ENCODE data around the gene METTL4. TPM values are rescaled to one million over a fixed set of nuclear protein-coding genes. Genes with fewer than 3 reads are reported as not detected.
A peak's percentile ranks its signal among the peaks of the same experiment; 100 is the strongest.

The METTL4 gene
- total and polyA plus RNA-seq, 7 experiments from 2014 or later: 12.0 to 32.5 (median 18.7) TPM

DNA sequence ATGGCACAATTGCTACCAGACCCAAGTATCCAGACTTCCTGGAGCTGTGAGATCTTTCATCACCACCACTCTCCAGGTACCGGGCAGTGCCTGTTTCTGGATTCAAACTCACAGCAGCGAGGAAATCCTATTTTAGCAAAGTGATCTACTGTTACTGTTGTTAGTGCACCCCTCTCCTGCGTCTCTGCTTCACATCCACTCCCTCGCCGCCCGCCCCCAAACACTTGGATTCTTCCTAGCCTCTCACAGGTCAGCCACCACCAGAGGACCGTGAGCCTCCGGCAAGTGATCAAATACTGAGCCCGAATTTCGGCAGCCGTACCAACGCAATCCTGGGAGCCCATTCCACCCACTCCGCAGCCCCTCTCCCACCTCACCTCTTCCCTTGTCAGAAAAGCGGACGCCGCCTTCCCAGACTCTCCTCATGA, 519 bp downstream of the METTL4 start:
- Mint-ChIP-seq H3K9me3 (no peaks in the 10 kb centered on the region), H3K4me3 (peak overlapping the region; percentile 96 to 100 (median 99)), H3K27ac (peak overlapping the region; percentile 98 to 100 (median 100)), H3K27me3 (no peaks in the 10 kb centered on the region), H3K4me1 (peaks cover 38 to 63% (median 57%) of the 10 kb centered on the region in 7 donors), H3K36me3 (peaks cover 5 to 19% (median 10%) of the 10 kb centered on the region in 5 donors)
- Histone ChIP-seq H3K4me3 (ENCODE audit: low read length) (peak overlapping the region; percentile 88), H3K9me3 (ENCODE audit: control insufficient read depth in 2 of 3, low read length in 3 of 3) (no peaks in the 10 kb centered on the region), H3K4me1 (ENCODE audit: control insufficient read depth in 2 of 2, insufficient read depth in 2 of 2, low read length in 2 of 2) (peaks cover 10 to 13% of the 10 kb centered on the region in 2 donors), H3K36me3 (ENCODE audit: control insufficient read depth in 2 of 3, insufficient read depth in 3 of 3, low read length in 3 of 3) (peaks cover 0 to 12% (median 0%) of the 10 kb centered on the region in 3 experiments), H3K27ac (ENCODE audit: low read depth, low read length) (peak overlapping the region; percentile 97), H3K27me3 (ENCODE audit: control insufficient read depth in 2 of 2, insufficient read depth in 2 of 2, low read length in 2 of 2) (no peaks in the 10 kb centered on the region)
- DNase-seq (peak in 3 of 9 donors; percentile 45 to 67 (median 58)), ATAC-seq (peak; percentile 77)
- intact Hi-C loops (cut with micrococcal nuclease): loop anchor here (1.0 to 10.0 kb wide), 13 partner anchors 10 to 1856 kb away; partner anchors contain the start of genes MYL12A (in 2 of the 2), SMCHD1 (in 2 of the 2), ENOSF1 (in 1 of the 2) and MYL12B (in 1 of the 2)
- POLR2A ChIA-PET: interaction anchor here (0.7 to 10.9 kb wide), 20 partner anchors 9 to 312 kb away, joined by 3 to 142 read pairs (median 4); partner anchors contain the start of gene SMCHD1
- CTCF ChIA-PET: interaction anchor here (0.8 to 1.8 kb wide), 9 partner anchors 15 to 92 kb away, joined by 3 to 4 read pairs (median 3); partner anchors contain the start of gene SMCHD1

DNA sequence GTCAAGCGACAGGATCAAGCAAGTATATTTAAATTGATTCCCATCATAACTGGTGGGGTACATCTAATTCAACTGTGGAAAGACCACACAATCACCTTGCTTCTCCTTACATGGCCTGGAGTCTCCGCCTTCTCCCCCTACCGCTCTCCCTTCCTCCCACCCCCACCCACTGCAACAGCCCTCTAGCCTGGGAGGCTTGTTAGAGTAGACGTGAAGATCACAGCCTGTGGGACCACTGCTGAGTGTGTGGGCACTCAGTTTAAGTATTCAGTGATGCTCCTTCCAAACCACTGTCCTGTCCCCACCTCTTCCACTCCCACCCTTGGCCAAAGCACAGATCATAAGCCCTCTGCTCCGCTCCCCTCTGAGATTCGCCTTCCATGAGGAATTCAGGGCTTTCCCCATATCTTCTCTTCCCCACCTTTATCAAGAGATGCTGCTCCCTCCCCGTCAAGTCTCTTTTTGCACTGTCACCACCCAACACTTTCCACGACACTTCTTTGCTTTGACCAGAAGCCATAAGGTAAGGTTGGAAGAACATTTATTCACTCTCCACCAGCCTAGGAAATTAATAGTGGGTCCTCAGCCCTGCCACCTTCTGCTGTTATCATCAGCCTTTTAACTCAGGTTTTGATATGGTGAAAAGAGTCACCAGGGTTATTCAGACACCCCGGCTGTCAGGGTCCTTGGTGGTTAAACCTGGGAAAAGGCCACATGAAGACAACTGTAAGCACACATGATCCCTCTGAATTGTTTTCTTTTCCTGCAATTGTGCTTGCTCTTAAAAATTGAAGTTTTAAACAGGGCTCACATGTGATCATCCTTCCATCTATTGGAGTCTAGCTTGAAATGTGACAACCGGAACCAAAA, 1.7 kb downstream of the METTL4 start:
- POLR2A ChIA-PET: interaction anchor here (0.7 to 10.9 kb wide), 8 partner anchors 21 to 92 kb away, joined by 3 to 142 read pairs (median 24); partner anchors contain the start of gene SMCHD1
- no peak for DNase-seq
- Mint-ChIP-seq H3K27me3 (no peaks in the 10 kb centered on the region), H3K9me3 (no peaks in the 10 kb centered on the region), H3K36me3 (peaks cover 10 to 23% (median 19%) of the 10 kb centered on the region in 5 donors), H3K4me3 (peak overlapping the region; percentile 62 to 100 (median 98)), H3K27ac (peak overlapping the region; percentile 17 to 99 (median 79)), H3K4me1 (peaks cover 43 to 73% (median 65%) of the 10 kb centered on the region in 7 donors)
- no peak for ATAC-seq
- Histone ChIP-seq H3K27me3 (ENCODE audit: control insufficient read depth in 2 of 2, insufficient read depth in 2 of 2, low read length in 2 of 2) (no peaks in the 10 kb centered on the region), H3K4me3 (ENCODE audit: low read length) (peak overlapping the region; percentile 17), H3K4me1 (ENCODE audit: control insufficient read depth in 2 of 2, insufficient read depth in 2 of 2, low read length in 2 of 2) (peaks cover 10 to 13% of the 10 kb centered on the region in 2 donors), H3K27ac (ENCODE audit: low read depth, low read length) (no peak overlapping the region), H3K9me3 (ENCODE audit: control insufficient read depth in 2 of 3, low read length in 3 of 3) (no peaks in the 10 kb centered on the region), H3K36me3 (ENCODE audit: control insufficient read depth in 2 of 3, insufficient read depth in 3 of 3, low read length in 3 of 3) (peaks cover 0 to 17% (median 0%) of the 10 kb centered on the region in 3 experiments)
- CTCF ChIA-PET: no interaction called here
- intact Hi-C loops (cut with micrococcal nuclease): loop anchor here (5.0 to 10.0 kb wide), 6 partner anchors 385 to 1855 kb away; partner anchors contain the start of genes ENOSF1 (in 1 of the 2), MYL12A (in 1 of the 2), MYL12B (in 1 of the 2) and TGIF1 (in 1 of the 2)

DNA sequence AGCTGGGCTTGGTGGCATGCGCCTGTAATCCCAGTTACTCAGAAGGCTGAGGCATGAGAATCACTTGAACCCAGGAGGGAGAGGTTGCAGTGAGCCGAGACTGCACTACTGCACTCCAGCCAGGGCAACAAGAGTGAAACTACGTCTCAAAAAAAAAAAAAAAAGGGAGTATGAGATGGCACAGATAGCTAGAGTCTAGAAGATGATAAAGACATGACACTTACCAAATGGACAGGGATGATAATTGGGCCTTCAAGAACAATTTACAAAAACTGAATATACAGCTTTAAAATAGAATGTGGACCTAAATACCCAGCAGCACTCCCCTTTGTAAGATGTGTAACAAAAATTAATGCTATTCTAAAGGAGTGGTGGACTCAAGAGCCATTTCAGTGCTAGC, 2.7 kb downstream of the METTL4 start:
- Mint-ChIP-seq H3K36me3 (peaks cover 10 to 23% (median 20%) of the 10 kb centered on the region in 5 donors), H3K9me3 (no peaks in the 10 kb centered on the region), H3K27me3 (no peaks in the 10 kb centered on the region), H3K4me1 (peaks cover 41 to 75% (median 65%) of the 10 kb centered on the region in 7 donors), H3K27ac (peak overlapping the region in 8 of 9 donors; percentile 17 to 99 (median 58)), H3K4me3 (peak overlapping the region; percentile 46 to 100 (median 98))
- Histone ChIP-seq H3K4me3 (ENCODE audit: low read length) (no peak overlapping the region), H3K9me3 (ENCODE audit: control insufficient read depth in 2 of 3, low read length in 3 of 3) (no peaks in the 10 kb centered on the region), H3K27ac (ENCODE audit: low read depth, low read length) (no peak overlapping the region), H3K27me3 (ENCODE audit: control insufficient read depth in 2 of 2, insufficient read depth in 2 of 2, low read length in 2 of 2) (no peaks in the 10 kb centered on the region), H3K36me3 (ENCODE audit: control insufficient read depth in 2 of 3, insufficient read depth in 3 of 3, low read length in 3 of 3) (peaks cover 0 to 21% (median 0%) of the 10 kb centered on the region in 3 experiments), H3K4me1 (ENCODE audit: control insufficient read depth in 2 of 2, insufficient read depth in 2 of 2, low read length in 2 of 2) (peaks cover 10 to 13% of the 10 kb centered on the region in 2 donors)
- no peak for DNase-seq
- ChIA-PET CTCF (no interaction called here), POLR2A (interaction anchor here (0.6 to 1.4 kb wide), 6 partner anchors 20 to 139 kb away, joined by 3 to 8 read pairs (median 4); partner anchors contain the start of gene SMCHD1)
- ATAC-seq: no peak
- intact Hi-C loops (cut with micrococcal nuclease): no loop called here

- no peak for DNase-seq
- H3K9me3 Mint-ChIP-seq: no peaks in the 10 kb centered on the region
- no peaks in the 10 kb centered on the region for H3K9me3 ChIP-seq (ENCODE audit: control insufficient read depth in 2 of 3, low read length in 3 of 3)
- peaks cover 41 to 74% (median 65%) of the 10 kb centered on the region in 7 donors for H3K4me1 Mint-ChIP-seq
- H3K27me3 ChIP-seq (ENCODE audit: control insufficient read depth in 2 of 2, insufficient read depth in 2 of 2, low read length in 2 of 2): no peaks in the 10 kb centered on the region
- ChIA-PET POLR2A (interaction anchor here (0.6 to 1.4 kb wide), 6 partner anchors 21 to 139 kb away, joined by 3 to 8 read pairs (median 4); partner anchors contain the start of gene SMCHD1), CTCF (interaction anchor here (1.4 kb wide), 1 partner anchor 38 kb away, joined by 5 read pairs; no protein-coding TSS in a partner anchor)
- H3K36me3 ChIP-seq (ENCODE audit: control insufficient read depth in 2 of 3, insufficient read depth in 3 of 3, low read length in 3 of 3): peaks cover 0 to 21% (median 0%) of the 10 kb centered on the region in 3 experiments
- H3K4me3 Mint-ChIP-seq: peak overlapping the region in 7 of 10 donors; percentile 4 to 100 (median 33)
- peaks cover 10 to 13% of the 10 kb centered on the region in 2 donors for H3K4me1 ChIP-seq (ENCODE audit: control insufficient read depth in 2 of 2, insufficient read depth in 2 of 2, low read length in 2 of 2)
- no peak overlapping the region for H3K4me3 ChIP-seq (ENCODE audit: low read length)
- no peak overlapping the region for H3K27ac ChIP-seq (ENCODE audit: low read depth, low read length)
- peaks cover 10 to 24% (median 23%) of the 10 kb centered on the region in 5 donors for H3K36me3 Mint-ChIP-seq
- H3K27me3 Mint-ChIP-seq: no peaks in the 10 kb centered on the region
- peak overlapping the region in 4 of 9 donors; percentile 13 to 99 (median 35) for H3K27ac Mint-ChIP-seq
- intact Hi-C loops (cut with micrococcal nuclease): no loop called here
- ATAC-seq: no peak
Measured at GRCh38 chr18:2568129-2568528, 3.2 kb downstream of the METTL4 start.

- ATAC-seq (no peak), DNase-seq (no peak)
- Histone ChIP-seq H3K9me3 (ENCODE audit: control insufficient read depth in 2 of 3, low read length in 3 of 3) (no peaks in the 10 kb centered on the region), H3K4me3 (ENCODE audit: low read length) (no peak overlapping the region), H3K36me3 (ENCODE audit: control insufficient read depth in 2 of 3, insufficient read depth in 3 of 3, low read length in 3 of 3) (peaks cover 0 to 22% (median 9%) of the 10 kb centered on the region in 3 experiments), H3K4me1 (ENCODE audit: control insufficient read depth in 2 of 2, insufficient read depth in 2 of 2, low read length in 2 of 2) (peaks cover 1 to 3% of the 10 kb centered on the region in 2 donors), H3K27ac (ENCODE audit: low read depth, low read length) (no peak overlapping the region), H3K27me3 (ENCODE audit: control insufficient read depth in 2 of 2, insufficient read depth in 2 of 2, low read length in 2 of 2) (no peaks in the 10 kb centered on the region)
- CTCF ChIA-PET: no interaction called here
- Mint-ChIP-seq H3K9me3 (no peaks in the 10 kb centered on the region), H3K4me1 (peaks cover 23 to 44% (median 34%) of the 10 kb centered on the region in 7 donors), H3K36me3 (peaks cover 4 to 43% (median 26%) of the 10 kb centered on the region in 5 donors), H3K4me3 (no peak overlapping the region), H3K27ac (peak overlapping the region in 1 of 9 donors; percentile 62), H3K27me3 (no peaks in the 10 kb centered on the region)
- intact Hi-C loops (cut with micrococcal nuclease): no loop called here
- POLR2A ChIA-PET: interaction anchor here (1.2 kb wide), 1 partner anchor 72 kb away, joined by 5 read pairs; no protein-coding TSS in a partner anchor
Measured at GRCh38 chr18:2564373-2564772, 6.9 kb downstream of the METTL4 start.

DNA sequence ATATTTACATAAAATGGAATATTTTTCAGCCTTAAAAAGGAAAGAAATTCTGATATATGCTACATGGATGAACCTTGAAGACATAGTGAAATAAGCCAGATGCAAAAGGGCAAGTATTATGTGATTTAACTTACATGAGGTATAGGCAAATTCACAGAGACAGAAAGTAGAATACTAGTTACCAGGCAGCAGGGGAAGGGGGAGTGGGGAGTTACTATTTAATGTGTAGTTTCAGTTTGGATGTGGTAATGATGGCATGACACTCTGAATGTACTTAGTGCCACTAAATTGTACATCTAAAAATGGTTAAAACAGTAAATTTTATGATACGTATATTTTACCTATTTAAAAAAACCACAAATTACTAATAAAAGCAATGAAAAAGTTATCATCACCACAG, 12.1 kb downstream of the METTL4 start:
- H3K27me3 ChIP-seq (ENCODE audit: control insufficient read depth in 2 of 2, insufficient read depth in 2 of 2, low read length in 2 of 2): no peaks in the 10 kb centered on the region
- peaks cover 5 to 38% (median 15%) of the 10 kb centered on the region in 5 donors for H3K36me3 Mint-ChIP-seq
- H3K4me1 Mint-ChIP-seq: peaks cover 3 to 32% (median 25%) of the 10 kb centered on the region in 7 donors
- H3K4me3 ChIP-seq (ENCODE audit: low read length): no peak overlapping the region
- no peak overlapping the region for H3K4me3 Mint-ChIP-seq
- ChIA-PET POLR2A (no interaction called here), CTCF (no interaction called here)
- DNase-seq: no peak
- intact Hi-C loops (cut with micrococcal nuclease): no loop called here
- no peaks in the 10 kb centered on the region for H3K4me1 ChIP-seq (ENCODE audit: control insufficient read depth in 2 of 2, insufficient read depth in 2 of 2, low read length in 2 of 2)
- no peaks in the 10 kb centered on the region for H3K9me3 ChIP-seq (ENCODE audit: control insufficient read depth in 2 of 3, low read length in 3 of 3)
- no peaks in the 10 kb centered on the region for H3K9me3 Mint-ChIP-seq
- H3K27me3 Mint-ChIP-seq: no peaks in the 10 kb centered on the region
- H3K27ac ChIP-seq (ENCODE audit: low read depth, low read length): no peak overlapping the region
- no peak for ATAC-seq
- peaks cover 0 to 11% (median 9%) of the 10 kb centered on the region in 3 experiments for H3K36me3 ChIP-seq (ENCODE audit: control insufficient read depth in 2 of 3, insufficient read depth in 3 of 3, low read length in 3 of 3)
- H3K27ac Mint-ChIP-seq: no peak overlapping the region
